Fibroblast of lung (primary cell): Measurements from ENCODE around the gene RPRD1A. TPM values are rescaled to one million over a fixed set of nuclear protein-coding genes. Genes with fewer than 3 reads are reported as not detected.

ENCODE experiments used
- DNase-seq, 2 donors: peaks; one replicate each; pipeline versions ENCODE4 v3.0.0 to v3.0.0-alpha.2; 2010; ENCODE audit warnings: low read depth in 2 of 2
- H2AFZ ChIP-seq: 2 replicates; pipeline ENCODE4 v1.5.1; 2012; ENCODE audit warnings: low read length, control low read depth, inconsistent platforms
- H3K27ac ChIP-seq: 2 replicates; pipeline ENCODE4 v1.5.1; 2011; ENCODE audit warnings: low read length, control low read depth; ENCODE audit not compliant: insufficient read depth
- H3K27me3 ChIP-seq: 2 replicates; pipeline ENCODE4 v1.5.1; 2011; ENCODE audit warnings: mild to moderate bottlenecking, low read length; ENCODE audit not compliant: control insufficient read depth, insufficient read depth
- H3K36me3 ChIP-seq: 2 replicates; pipeline ENCODE4 v1.5.1; 2011; ENCODE audit warnings: low read length; ENCODE audit not compliant: control insufficient read depth, insufficient read depth
- H3K4me1 ChIP-seq: 2 replicates; pipeline ENCODE4 v1.5.1; 2011; ENCODE audit warnings: low read length; ENCODE audit not compliant: control insufficient read depth, insufficient read depth; ENCODE audit errors: extremely low read depth
- H3K4me2 ChIP-seq: 2 replicates; pipeline ENCODE4 v1.5.1; 2011; ENCODE audit warnings: low read length, control low read depth; ENCODE audit not compliant: insufficient read depth; ENCODE audit errors: extremely low read depth
- H3K4me3 ChIP-seq, 4 experiments: fragments of 200-600 bp in 1 of 4; sonication (generic) in 1 of 4; replicated peaks in 1 of 4; 2 replicates each; pipeline ENCODE4 v1.5.1; 2011 to 2016; ENCODE audit warnings: low read length in 4 of 4, low read depth in 3 of 4, mild to moderate bottlenecking in 3 of 4, control low read depth in 2 of 4, inconsistent platforms in 1 of 4, mixed read lengths in 1 of 4; ENCODE audit not compliant: insufficient read depth in 1 of 4; ENCODE audit errors: control extremely low read depth in 1 of 4
- H3K79me2 ChIP-seq: 2 replicates; pipeline ENCODE4 v1.5.1; 2012; ENCODE audit warnings: mild to moderate bottlenecking, low read length, inconsistent platforms; ENCODE audit not compliant: control insufficient read depth, insufficient read depth
- H3K9ac ChIP-seq: 2 replicates; pipeline ENCODE4 v1.5.1; 2011; ENCODE audit warnings: mild to moderate bottlenecking, low read length, control low read depth; ENCODE audit not compliant: insufficient read depth
- H3K9me3 ChIP-seq: 2 replicates; pipeline ENCODE4 v1.5.1; 2012; ENCODE audit warnings: low read depth, low read length; ENCODE audit not compliant: control insufficient read depth, insufficient read depth
- H4K20me1 ChIP-seq: 2 replicates; pipeline ENCODE4 v1.5.1; 2011; ENCODE audit warnings: low read length; ENCODE audit not compliant: control insufficient read depth, insufficient read depth; ENCODE audit errors: extremely low read depth
- EZH2 ChIP-seq: IDR thresholded peaks from 2 replicates; pipeline ENCODE4 v1.5.1; 2012; ENCODE audit warnings: low read length, control low read depth, mild to moderate bottlenecking; ENCODE audit errors: missing control alignments
- polyA plus RNA-seq, 2 donors: library from polyadenylated mRNA; depleted of rRNA in 1 of 2; stranded (reverse) in 1 of 2; unstranded in 1 of 2; fragments of >200 nt; gene quantifications; 2 replicates each; pipeline ENCODE4 v1.2.1, GENCODE V29; 2011 to 2012; ENCODE audit warnings: missing spikeins in 1 of 2
- total RNA-seq: library from RNA; depleted of rRNA; stranded (reverse); fragments of >200 nt; gene quantifications from 2 replicates; pipeline ENCODE4 v1.2.1, GENCODE V29; 2014
- TF ChIP-seq, protein P1 (sequence below), 2 donors: IDR thresholded peaks in 1 of 2; conservative IDR thresholded peaks in 1 of 2; 1 replicate in 1 of 2; 2 replicates in 1 of 2; pipeline ENCODE4 v1.5.1; 2011 to 2012; ENCODE audit warnings: low read length in 2 of 2, control low read depth in 1 of 2, inconsistent platforms in 1 of 2, low read depth in 1 of 2, mild to moderate bottlenecking in 1 of 2

The RPRD1A gene
- total and polyA plus RNA-seq, 2 donors (not counting 1 experiment from before 2014, with no cell fraction given): 36.4 to 46.2 TPM

DNA sequence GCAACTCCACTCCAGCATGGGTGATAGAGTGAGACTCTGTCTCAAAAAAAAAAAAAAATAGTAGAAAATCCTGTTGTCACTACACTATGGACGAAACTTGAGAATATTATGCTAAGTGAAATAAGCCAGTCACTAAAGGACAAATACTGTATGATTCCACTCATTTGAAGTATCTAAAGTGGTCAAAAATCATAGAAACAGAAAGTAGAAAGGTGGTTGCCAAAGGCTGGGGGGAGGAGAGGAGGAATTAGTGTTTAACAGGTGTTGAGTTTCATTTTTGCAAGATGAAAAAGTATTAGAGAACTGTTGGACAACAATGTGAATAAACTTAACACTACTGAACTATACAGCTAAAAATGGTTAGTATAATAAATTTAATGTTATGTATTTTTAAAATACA is 113.7 kb downstream of the RPRD1A start:
- TF ChIP-seq, protein P1, sequence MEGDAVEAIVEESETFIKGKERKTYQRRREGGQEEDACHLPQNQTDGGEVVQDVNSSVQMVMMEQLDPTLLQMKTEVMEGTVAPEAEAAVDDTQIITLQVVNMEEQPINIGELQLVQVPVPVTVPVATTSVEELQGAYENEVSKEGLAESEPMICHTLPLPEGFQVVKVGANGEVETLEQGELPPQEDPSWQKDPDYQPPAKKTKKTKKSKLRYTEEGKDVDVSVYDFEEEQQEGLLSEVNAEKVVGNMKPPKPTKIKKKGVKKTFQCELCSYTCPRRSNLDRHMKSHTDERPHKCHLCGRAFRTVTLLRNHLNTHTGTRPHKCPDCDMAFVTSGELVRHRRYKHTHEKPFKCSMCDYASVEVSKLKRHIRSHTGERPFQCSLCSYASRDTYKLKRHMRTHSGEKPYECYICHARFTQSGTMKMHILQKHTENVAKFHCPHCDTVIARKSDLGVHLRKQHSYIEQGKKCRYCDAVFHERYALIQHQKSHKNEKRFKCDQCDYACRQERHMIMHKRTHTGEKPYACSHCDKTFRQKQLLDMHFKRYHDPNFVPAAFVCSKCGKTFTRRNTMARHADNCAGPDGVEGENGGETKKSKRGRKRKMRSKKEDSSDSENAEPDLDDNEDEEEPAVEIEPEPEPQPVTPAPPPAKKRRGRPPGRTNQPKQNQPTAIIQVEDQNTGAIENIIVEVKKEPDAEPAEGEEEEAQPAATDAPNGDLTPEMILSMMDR (conservative IDR thresholded peaks at IDR 0.05 in 1 of 2, IDR thresholded peaks at IDR 0.05 in 1 of 2; ENCODE audit: low read depth in 1 of 2, low read length in 2 of 2): no peak
- TF ChIP-seq EZH2: no peak

DNA sequence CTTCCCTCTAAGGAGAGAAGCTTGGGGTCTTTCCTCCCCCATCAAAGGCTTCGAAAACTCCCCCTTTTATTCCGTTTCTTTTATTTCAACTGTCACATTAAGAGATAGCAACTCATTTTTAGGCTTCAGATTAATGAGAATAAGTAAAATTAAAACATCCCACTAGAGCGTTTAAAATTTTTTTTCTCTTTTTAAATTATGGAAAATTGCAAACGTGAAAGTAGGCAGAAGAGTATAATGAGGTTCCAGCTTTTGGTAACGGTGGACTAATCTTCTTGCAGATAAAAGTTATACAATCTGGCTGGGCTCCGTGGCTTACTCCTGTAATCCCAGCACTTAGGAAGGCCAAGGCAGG is 116.8 kb downstream of the RPRD1A start:
- H3K4me3 ChIP-seq: peak overlapping the region in 2 of 4 experiments; percentile 64 to 69
- H3K27me3 ChIP-seq: peaks cover 6% of the 10 kb centered on the region
- no peak overlapping the region for H3K9ac ChIP-seq
- no peaks in the 10 kb centered on the region for H3K79me2 ChIP-seq
- H3K27ac ChIP-seq: no peak overlapping the region
- TF ChIP-seq EZH2: no peak
- TF ChIP-seq, protein P1 (conservative IDR thresholded peaks at IDR 0.05 in 1 of 2, IDR thresholded peaks at IDR 0.05 in 1 of 2; ENCODE audit: low read depth in 1 of 2, low read length in 2 of 2): no peak
- no peak overlapping the region for H3K4me2 ChIP-seq
- no peaks in the 10 kb centered on the region for H3K9me3 ChIP-seq
- H2AFZ ChIP-seq: no peak overlapping the region
- H4K20me1 ChIP-seq: no peaks in the 10 kb centered on the region
- H3K36me3 ChIP-seq: no peaks in the 10 kb centered on the region
- DNase-seq: no peak
- H3K4me1 ChIP-seq: no peaks in the 10 kb centered on the region

More for the DNA sequence above, 113.7 kb downstream of the RPRD1A start:
- no peak for DNase-seq
- Histone ChIP-seq H3K9ac (no peak overlapping the region), H3K4me2 (no peak overlapping the region), H4K20me1 (no peaks in the 10 kb centered on the region), H3K4me1 (no peaks in the 10 kb centered on the region), H3K27me3 (peaks cover 6% of the 10 kb centered on the region), H2AFZ (no peak overlapping the region), H3K9me3 (no peaks in the 10 kb centered on the region), H3K36me3 (no peaks in the 10 kb centered on the region), H3K27ac (no peak overlapping the region), H3K4me3 (no peak overlapping the region), H3K79me2 (no peaks in the 10 kb centered on the region)

DNA sequence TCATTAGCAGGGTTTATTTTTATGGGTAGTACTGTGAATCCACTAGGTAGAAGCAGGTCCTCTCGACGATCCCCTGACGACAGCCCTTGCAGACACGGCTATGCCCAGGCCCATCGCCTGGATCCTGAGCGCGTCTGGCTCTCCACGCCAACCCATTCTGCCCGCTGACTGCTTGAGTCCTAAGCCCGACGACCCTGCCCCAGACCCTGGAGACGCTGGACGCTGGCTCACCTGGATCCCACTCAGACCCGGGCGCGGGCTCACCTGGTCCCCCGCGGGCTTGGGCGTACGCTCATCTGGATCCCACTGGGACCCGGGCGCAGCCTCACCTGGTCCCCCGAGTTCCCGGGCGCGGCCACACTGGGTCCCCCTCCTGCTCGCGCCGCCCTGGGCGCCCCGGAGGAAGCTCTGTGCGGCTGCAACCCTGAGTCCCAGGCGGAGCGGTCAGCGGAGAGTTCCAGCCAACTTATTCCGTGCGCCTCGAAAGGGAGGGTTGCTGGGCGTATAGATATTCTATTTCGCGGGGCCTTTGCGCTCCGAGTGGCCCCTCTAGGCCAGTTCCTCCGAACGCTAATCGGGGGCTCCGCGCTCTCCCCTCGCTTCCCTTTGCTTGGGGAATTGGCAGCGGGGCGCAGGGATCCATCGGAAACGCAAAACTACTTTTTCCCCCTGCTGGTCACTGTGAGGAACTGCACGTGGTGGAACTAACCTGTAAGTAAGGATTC is 117.3 kb downstream of the RPRD1A start:
- H2AFZ ChIP-seq: peak overlapping the region; percentile 61
- no peaks in the 10 kb centered on the region for H3K79me2 ChIP-seq
- DNase-seq: peak; percentile 62 to 73
- no peak overlapping the region for H3K27ac ChIP-seq
- no peak overlapping the region for H3K9ac ChIP-seq
- H4K20me1 ChIP-seq: no peaks in the 10 kb centered on the region
- peak overlapping the region; percentile 94 for H3K4me2 ChIP-seq
- no peak for TF ChIP-seq EZH2
- TF ChIP-seq, protein P1 (conservative IDR thresholded peaks at IDR 0.05 in 1 of 2, IDR thresholded peaks at IDR 0.05 in 1 of 2; ENCODE audit: low read depth in 1 of 2, low read length in 2 of 2): peak; percentile 92 to 97
- no peaks in the 10 kb centered on the region for H3K9me3 ChIP-seq
- peaks cover 6% of the 10 kb centered on the region for H3K27me3 ChIP-seq
- H3K4me3 ChIP-seq: peak overlapping the region; percentile 45 to 69 (median 56)
- H3K4me1 ChIP-seq: no peaks in the 10 kb centered on the region
- no peaks in the 10 kb centered on the region for H3K36me3 ChIP-seq
